ENCODE data around the gene HLCS. TPM values are rescaled to one million over a fixed set of nuclear protein-coding genes. Genes with fewer than 3 reads are reported as not detected.

HLCS gene
- total RNA-seq, 1 donor, result 59.7 TPM

GRCh38 chr21:36796070-36796469 is 170.4 kb downstream of the HLCS start:
- Histone ChIP-seq H2AFZ (ENCODE audit: low read length) (no peak overlapping the region), H3K79me2 (ENCODE audit: insufficient read depth, low read length) (no peaks in the 10 kb centered on the region), H3K4me1 (ENCODE audit: insufficient read depth, low read length) (peaks cover 5% of the 10 kb centered on the region), H3K4me3 (ENCODE audit: insufficient read depth, low read length) (no peak overlapping the region), H3K36me3 (ENCODE audit: insufficient read depth, low read length) (no peaks in the 10 kb centered on the region), H3K27ac (ENCODE audit: low read depth, low read length) (no peak overlapping the region), H3K4me2 (ENCODE audit: insufficient read depth, low read length) (no peak overlapping the region), H3K9me3 (ENCODE audit: low read depth, low read length) (peaks cover 5% of the 10 kb centered on the region), H4K20me1 (ENCODE audit: insufficient read depth, low read length) (peaks cover 4% of the 10 kb centered on the region), H3K27me3 (ENCODE audit: insufficient read depth, low read length) (no peaks in the 10 kb centered on the region)
- TF ChIP-seq CTCF (IDR thresholded peaks at IDR 0.05; ENCODE audit: extremely low read depth, low read depth, low read length), result no peak
- no peak for DNase-seq (ENCODE audit: insufficient read length, low spot score, missing footprints)

- H3K4me2 ChIP-seq (ENCODE audit: insufficient read depth, low read length), result no peak overlapping the region
- peaks cover 4% of the 10 kb centered on the region for H4K20me1 ChIP-seq (ENCODE audit: insufficient read depth, low read length)
These were observed 173.9 kb downstream of the HLCS start for GRCh38 chr21:36792505-36792967.

DNA sequence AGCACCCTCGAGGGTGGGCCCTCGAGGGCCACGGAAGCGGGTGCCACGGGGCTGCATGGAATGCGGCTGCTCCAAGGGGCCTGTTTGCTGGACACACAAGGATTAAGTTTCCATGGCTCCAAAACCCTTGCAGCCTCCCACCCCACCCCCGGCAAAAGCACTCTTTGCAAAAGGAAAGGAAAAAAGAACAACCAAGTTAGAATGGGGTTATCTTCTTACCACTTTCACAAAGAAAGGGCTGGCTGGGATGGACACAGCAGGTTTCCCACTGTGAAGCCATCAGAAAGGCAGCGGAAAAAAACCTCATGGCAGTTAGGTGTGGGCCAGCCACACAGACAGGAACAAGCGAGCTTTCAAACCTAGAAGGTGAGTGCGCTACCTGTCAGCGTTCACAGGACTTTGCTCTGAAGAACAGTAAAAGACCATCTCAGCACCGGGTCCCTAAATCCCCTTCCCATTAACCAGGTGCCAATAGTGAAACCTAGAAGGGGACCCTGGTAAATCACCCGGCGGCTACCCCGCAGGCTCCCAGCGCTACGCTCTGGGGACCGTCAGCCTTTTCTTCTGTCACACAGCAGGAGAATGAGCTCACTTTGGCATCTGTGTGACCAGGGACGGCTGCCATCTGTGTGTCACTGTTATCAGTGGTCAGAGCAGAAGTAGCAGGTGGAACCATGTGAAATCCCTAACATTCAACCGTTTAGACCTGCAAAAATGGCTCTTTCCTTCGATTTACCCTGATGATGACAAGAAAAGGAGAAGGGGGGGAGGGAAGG is 174.6 kb downstream of the HLCS start:
- H4K20me1 ChIP-seq (ENCODE audit: insufficient read depth, low read length), result peaks cover 4% of the 10 kb centered on the region
- H2AFZ ChIP-seq (ENCODE audit: low read length), result no peak overlapping the region
- no peaks in the 10 kb centered on the region for H3K36me3 ChIP-seq (ENCODE audit: insufficient read depth, low read length)
- no peak overlapping the region for H3K27ac ChIP-seq (ENCODE audit: low read depth, low read length)
- H3K4me2 ChIP-seq (ENCODE audit: insufficient read depth, low read length), result no peak overlapping the region
- H3K27me3 ChIP-seq (ENCODE audit: insufficient read depth, low read length), result no peaks in the 10 kb centered on the region
- no peaks in the 10 kb centered on the region for H3K79me2 ChIP-seq (ENCODE audit: insufficient read depth, low read length)
- peaks cover 18% of the 10 kb centered on the region for H3K4me1 ChIP-seq (ENCODE audit: insufficient read depth, low read length)
- TF ChIP-seq CTCF (IDR thresholded peaks at IDR 0.05; ENCODE audit: extremely low read depth, low read depth, low read length), result no peak
- no peak for DNase-seq (ENCODE audit: insufficient read length, low spot score, missing footprints)
- peaks cover 3% of the 10 kb centered on the region for H3K9me3 ChIP-seq (ENCODE audit: low read depth, low read length)
- H3K4me3 ChIP-seq (ENCODE audit: insufficient read depth, low read length), result no peak overlapping the region

More at GRCh38 chr21:36792505-36792967, 173.9 kb downstream of the HLCS start:
- no peaks in the 10 kb centered on the region for H3K27me3 ChIP-seq (ENCODE audit: insufficient read depth, low read length)
- DNase-seq (ENCODE audit: insufficient read length, low spot score, missing footprints), result no peak
- no peak overlapping the region for H2AFZ ChIP-seq (ENCODE audit: low read length)
- H3K79me2 ChIP-seq (ENCODE audit: insufficient read depth, low read length), result no peaks in the 10 kb centered on the region
- no peak overlapping the region for H3K27ac ChIP-seq (ENCODE audit: low read depth, low read length)
- H3K4me1 ChIP-seq (ENCODE audit: insufficient read depth, low read length), result peaks cover 18% of the 10 kb centered on the region
- no peak overlapping the region for H3K4me3 ChIP-seq (ENCODE audit: insufficient read depth, low read length)
- H3K36me3 ChIP-seq (ENCODE audit: insufficient read depth, low read length), result no peaks in the 10 kb centered on the region
- TF ChIP-seq CTCF (IDR thresholded peaks at IDR 0.05; ENCODE audit: extremely low read depth, low read depth, low read length), result no peak
- peaks cover 3% of the 10 kb centered on the region for H3K9me3 ChIP-seq (ENCODE audit: low read depth, low read length)

DNA sequence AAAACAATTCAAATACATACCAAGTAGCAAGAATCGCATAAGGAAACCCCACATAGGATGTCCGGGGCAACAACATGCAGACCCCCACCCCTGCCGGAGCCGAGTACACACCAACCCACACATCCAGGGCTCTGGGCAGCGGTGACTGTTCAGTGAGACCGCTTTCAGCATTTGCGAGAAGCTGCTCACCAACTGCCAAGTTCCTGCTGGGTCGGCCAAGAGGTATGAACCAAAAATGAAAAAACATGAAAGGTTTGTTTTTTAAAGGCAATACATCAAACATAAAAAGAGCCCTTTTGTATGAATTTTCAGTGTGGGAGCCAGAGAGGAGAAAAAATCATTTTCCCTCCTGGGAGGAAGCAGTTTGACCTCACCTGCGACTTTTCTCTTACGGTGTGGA is 175.3 kb downstream of the HLCS start:
- no peak for TF ChIP-seq CTCF (IDR thresholded peaks at IDR 0.05; ENCODE audit: extremely low read depth, low read depth, low read length)
- H3K9me3 ChIP-seq (ENCODE audit: low read depth, low read length), result no peaks in the 10 kb centered on the region
- no peaks in the 10 kb centered on the region for H3K79me2 ChIP-seq (ENCODE audit: insufficient read depth, low read length)
- no peak overlapping the region for H3K4me3 ChIP-seq (ENCODE audit: insufficient read depth, low read length)
- no peak overlapping the region for H2AFZ ChIP-seq (ENCODE audit: low read length)
- no peak overlapping the region for H3K4me2 ChIP-seq (ENCODE audit: insufficient read depth, low read length)
- H3K27ac ChIP-seq (ENCODE audit: low read depth, low read length), result no peak overlapping the region
- H3K4me1 ChIP-seq (ENCODE audit: insufficient read depth, low read length), result peaks cover 18% of the 10 kb centered on the region
- no peak for DNase-seq (ENCODE audit: insufficient read length, low spot score, missing footprints)
- H3K36me3 ChIP-seq (ENCODE audit: insufficient read depth, low read length), result no peaks in the 10 kb centered on the region
- H3K27me3 ChIP-seq (ENCODE audit: insufficient read depth, low read length), result no peaks in the 10 kb centered on the region
- peaks cover 4% of the 10 kb centered on the region for H4K20me1 ChIP-seq (ENCODE audit: insufficient read depth, low read length)

All from osteoblast (primary cell).